ENCODE results near the gene NFKB1.

DNA sequence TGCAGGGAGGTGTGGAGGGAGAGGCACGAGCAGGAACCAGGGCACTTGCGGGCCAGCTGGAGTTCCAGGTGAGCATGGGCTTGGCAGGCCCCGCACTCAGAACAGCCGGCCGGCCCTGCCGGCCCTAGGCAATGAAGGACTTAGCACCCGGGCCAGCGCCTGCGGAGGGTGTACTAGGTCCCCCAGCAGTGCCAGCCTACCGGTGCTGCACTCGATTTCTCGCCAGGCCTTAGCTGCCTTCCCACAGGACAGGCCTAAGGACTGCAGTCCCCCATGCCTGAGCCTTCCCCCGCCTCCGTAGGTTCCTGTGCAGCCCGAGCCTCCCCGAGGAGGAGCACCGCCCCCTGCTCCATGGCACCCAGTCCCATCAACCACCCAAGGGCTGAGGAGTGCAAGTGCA, 18.0 kb upstream of the NFKB1 start:
- TF ChIP-seq, protein P1, sequence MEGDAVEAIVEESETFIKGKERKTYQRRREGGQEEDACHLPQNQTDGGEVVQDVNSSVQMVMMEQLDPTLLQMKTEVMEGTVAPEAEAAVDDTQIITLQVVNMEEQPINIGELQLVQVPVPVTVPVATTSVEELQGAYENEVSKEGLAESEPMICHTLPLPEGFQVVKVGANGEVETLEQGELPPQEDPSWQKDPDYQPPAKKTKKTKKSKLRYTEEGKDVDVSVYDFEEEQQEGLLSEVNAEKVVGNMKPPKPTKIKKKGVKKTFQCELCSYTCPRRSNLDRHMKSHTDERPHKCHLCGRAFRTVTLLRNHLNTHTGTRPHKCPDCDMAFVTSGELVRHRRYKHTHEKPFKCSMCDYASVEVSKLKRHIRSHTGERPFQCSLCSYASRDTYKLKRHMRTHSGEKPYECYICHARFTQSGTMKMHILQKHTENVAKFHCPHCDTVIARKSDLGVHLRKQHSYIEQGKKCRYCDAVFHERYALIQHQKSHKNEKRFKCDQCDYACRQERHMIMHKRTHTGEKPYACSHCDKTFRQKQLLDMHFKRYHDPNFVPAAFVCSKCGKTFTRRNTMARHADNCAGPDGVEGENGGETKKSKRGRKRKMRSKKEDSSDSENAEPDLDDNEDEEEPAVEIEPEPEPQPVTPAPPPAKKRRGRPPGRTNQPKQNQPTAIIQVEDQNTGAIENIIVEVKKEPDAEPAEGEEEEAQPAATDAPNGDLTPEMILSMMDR (IDR thresholded peaks at IDR 0.05 in 4 of 5, conservative IDR thresholded peaks at IDR 0.05 in 1 of 5), result no peak
- no peak for TF ChIP-seq POLR2A (IDR thresholded peaks at IDR 0.05)
